A549 (cell line): ENCODE data around the gene ASB13. TPM values are rescaled to one million over a fixed set of nuclear protein-coding genes. Genes with fewer than 3 reads are reported as not detected.

Experiments
- CBX8 ChIP-seq: fragments of 200-600 bp; sonication (generic); IDR thresholded peaks from 2 replicates; pipeline ENCODE4 v1.6.1; 2016
- CHD2 ChIP-seq: fragments of 150-350 bp; IDR thresholded peaks from 2 replicates; pipeline ENCODE4 v1.6.1; 2014; ENCODE audit warnings: low read length; ENCODE audit not compliant: partially characterized antibody
- CTCF ChIP-seq: fragments of >200 bp; sonication (Bioruptor Twin); formaldehyde crosslinking; IDR thresholded peaks from 3 replicates; pipeline ENCODE4 v1.5.1; 2016
- EHF ChIP-seq: fragments of 250-450 bp; sonication (Bioruptor Pico); IDR thresholded peaks from 2 replicates; pipeline ENCODE4 v1.5.0; 2020; ENCODE audit warnings: mild to moderate bottlenecking
- EHMT2 ChIP-seq: fragments of 200-600 bp; sonication (generic); IDR thresholded peaks from 2 replicates; pipeline ENCODE4 v1.6.1; 2016; ENCODE audit warnings: antibody characterized with exemption, low read depth, mild to moderate bottlenecking, moderate library complexity
- ESRRA ChIP-seq: fragments of 150-350 bp; IDR thresholded peaks from 2 replicates; pipeline ENCODE4 v1.6.1; 2014; ENCODE audit warnings: mild to moderate bottlenecking, low read length, borderline replicate concordance
- FOSL2 ChIP-seq, 2 experiments: fragments of 450-650 bp in 1 of 2; fragments of >200 bp in 1 of 2; sonication (Bioruptor Twin) in 1 of 2; formaldehyde crosslinking; IDR thresholded peaks; 2 replicates each; pipeline versions ENCODE4 v1.5.0 to v1.6.1; 2016 to 2020; ENCODE audit warnings: mild to moderate bottlenecking in 1 of 2, moderate library complexity in 1 of 2
- FOXS1 ChIP-seq: fragments of 250-450 bp; sonication (Bioruptor Pico); IDR thresholded peaks from 2 replicates; pipeline ENCODE4 v1.5.0; 2020; ENCODE audit warnings: mild to moderate bottlenecking, moderate library complexity
- HDAC2 ChIP-seq: fragments of 200-600 bp; sonication (generic); IDR thresholded peaks from 2 replicates; pipeline ENCODE4 v1.6.1; 2016
- HEYL ChIP-seq: fragments of 250-450 bp; sonication (Bioruptor Pico); IDR thresholded peaks from 2 replicates; pipeline ENCODE4 v1.8.0; 2021; ENCODE audit warnings: mild to moderate bottlenecking, moderate library complexity
- HOXA7 ChIP-seq: fragments of 250-450 bp; sonication (Bioruptor Pico); IDR thresholded peaks from 2 replicates; pipeline ENCODE4 v1.5.0; 2020; ENCODE audit warnings: mild to moderate bottlenecking, moderate library complexity
- HOXB13 ChIP-seq: fragments of 250-450 bp; sonication (Bioruptor Pico); IDR thresholded peaks from 2 replicates; pipeline ENCODE4 v1.5.0; 2020; ENCODE audit warnings: low read depth, mild to moderate bottlenecking, moderate library complexity
- HOXB5 ChIP-seq: fragments of 250-450 bp; sonication (Bioruptor Pico); IDR thresholded peaks from 2 replicates; pipeline ENCODE4 v1.5.0; 2020; ENCODE audit warnings: mild to moderate bottlenecking, moderate library complexity
- JUN ChIP-seq, 2 experiments: fragments of >200 bp; sonication (Bioruptor Twin); formaldehyde crosslinking; IDR thresholded peaks; 2 replicates in 1 of 2; 3 replicates in 1 of 2; pipeline ENCODE4 v1.6.1; 2016 to 2017
- KDM1A ChIP-seq: fragments of 200-600 bp; sonication (generic); IDR thresholded peaks from 2 replicates; pipeline ENCODE4 v1.6.1; 2016; ENCODE audit warnings: low read depth, mild to moderate bottlenecking
- MAX ChIP-seq: IDR thresholded peaks from 2 replicates; pipeline ENCODE4 v1.6.1; 2012
- NPAS2 ChIP-seq: fragments of 250-450 bp; sonication (Bioruptor Pico); IDR thresholded peaks from 2 replicates; pipeline ENCODE4 v1.8.0; 2022; ENCODE audit warnings: mild to moderate bottlenecking, moderate library complexity, borderline replicate concordance
- POLR2A ChIP-seq: IDR thresholded peaks from 2 replicates; pipeline ENCODE4 v1.6.1; 2012; ENCODE audit warnings: mild to moderate bottlenecking, low read length
- RARB ChIP-seq: fragments of 250-450 bp; sonication (Bioruptor Pico); IDR thresholded peaks from 2 replicates; pipeline ENCODE4 v1.8.0; 2021; ENCODE audit warnings: mild to moderate bottlenecking, moderate library complexity
- RCOR1 ChIP-seq: fragments of 150-350 bp; IDR thresholded peaks from 2 replicates; pipeline ENCODE4 v1.6.1; 2014; ENCODE audit warnings: antibody characterized with exemption, low read length, low read depth
- REST ChIP-seq: fragments of 200-600 bp; sonication (generic); IDR thresholded peaks from 2 replicates; pipeline ENCODE4 v1.6.1; 2016; ENCODE audit warnings: antibody characterized with exemption, mild to moderate bottlenecking, moderate library complexity
- RNF2 ChIP-seq: fragments of 200-600 bp; sonication (generic); IDR thresholded peaks from 2 replicates; pipeline ENCODE4 v1.6.1; 2016; ENCODE audit warnings: low read depth, mild to moderate bottlenecking, antibody characterized with exemption, moderate library complexity, borderline replicate concordance
- TFCP2L1 ChIP-seq: fragments of 250-450 bp; sonication (Bioruptor Pico); IDR thresholded peaks from 2 replicates; pipeline ENCODE4 v1.5.0; 2021; ENCODE audit warnings: mild to moderate bottlenecking
- TP53 ChIP-seq: fragments of 250-450 bp; sonication (Bioruptor Pico); IDR thresholded peaks from 2 replicates; pipeline ENCODE4 v1.5.0; 2021; ENCODE audit warnings: mild to moderate bottlenecking, moderate library complexity
- ZFP36 ChIP-seq: fragments of 450-650 bp; IDR thresholded peaks from 2 replicates; pipeline ENCODE4 v1.6.1; 2014; ENCODE audit warnings: borderline replicate concordance; ENCODE audit not compliant: partially characterized antibody
- ZNF302 ChIP-seq: fragments of 250-450 bp; sonication (Bioruptor Pico); IDR thresholded peaks from 2 replicates; pipeline ENCODE4 v1.9.0; 2021; ENCODE audit warnings: inconsistent platforms, mild to moderate bottlenecking, moderate library complexity
- polyA plus RNA-seq, 4 experiments: library from polyadenylated mRNA; depleted of rRNA in 3 of 4; stranded (reverse); fragments of >200 nt; fragmentation: RNase III in 1 of 4; extraction: RNeasy Plus Mini Kit Qiagen cat#74134 plus additional on column Dnase treatment in 1 of 4; gene quantifications; 2 replicates in 3 of 4; 3 replicates in 1 of 4; pipeline ENCODE4 v1.2.3, GENCODE V29; 2011 to 2017
- TF ChIP-seq, protein P1 (sequence below): IDR thresholded peaks from 2 replicates; pipeline ENCODE4 v1.6.1; 2012; ENCODE audit warnings: low read depth, borderline replicate concordance
- TF ChIP-seq, protein P2 (sequence below): fragments of 250-450 bp; sonication (Bioruptor Pico); IDR thresholded peaks from 2 replicates; pipeline ENCODE4 v1.5.0; 2021; ENCODE audit warnings: mild to moderate bottlenecking, moderate library complexity, borderline replicate concordance

ASB13 gene
- polyA plus RNA-seq, 2 of the 4 experiments (the other 2 are of a cell fraction) = 10.9 to 12.9 TPM

DNA sequence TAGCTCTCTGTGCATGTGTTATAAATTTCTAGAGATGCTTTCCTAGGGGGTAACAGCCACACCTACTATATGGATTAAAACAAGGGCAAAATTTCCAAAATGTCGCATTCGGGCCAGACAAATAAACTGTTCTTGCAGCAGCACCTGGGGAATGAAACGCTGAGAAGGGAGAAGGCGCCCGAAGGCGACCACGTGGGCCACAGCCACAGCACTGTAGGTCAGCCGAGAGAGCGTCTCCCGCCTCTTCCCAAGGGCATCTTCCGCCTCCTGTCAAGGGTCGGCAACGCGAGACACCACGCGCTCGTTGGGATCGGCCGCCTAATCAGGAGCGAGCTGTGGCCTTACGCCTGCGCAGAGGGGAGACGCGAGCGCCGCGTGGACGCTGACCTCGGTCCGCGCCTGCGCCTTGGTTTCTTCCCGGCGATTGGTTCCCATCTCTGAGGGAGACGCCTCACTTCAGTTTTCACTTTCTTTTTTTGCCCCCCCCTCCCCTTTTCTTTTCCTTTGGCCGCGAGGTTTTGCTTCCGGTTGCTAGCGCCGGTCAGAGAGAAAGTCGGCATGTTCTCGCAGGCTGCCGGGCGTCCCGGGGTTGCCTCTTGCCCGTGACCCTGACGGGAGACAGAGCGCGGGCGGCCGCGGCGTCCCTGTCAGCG, 18.0 kb upstream of the ASB13 start, which contains the start of gene TASOR2 (continued):
- TF ChIP-seq EHMT2 (no peak), REST (peak; percentile 87), NPAS2 (CRISPR knock-in tag) (peak; percentile 44; the same call in 1 of the 2 replicates), CBX8 (no peak), HDAC2 (no peak), HOXB5 (CRISPR knock-in tag) (peak; percentile 97), FOXS1 (CRISPR knock-in tag) (peak; percentile 83), ESRRA (peak; percentile 65; the same call in 1 of the 2 replicates), TFCP2L1 (CRISPR knock-in tag) (peak; percentile 96), HOXB13 (peak; percentile 99), HOXA7 (CRISPR knock-in tag) (peak; percentile 70; the same call in 1 of the 2 replicates), CTCF (no peak), EHF (CRISPR knock-in tag) (peak; percentile 97), FOSL2 (IDR thresholded peaks at IDR 0.05) (no peak), FOSL2 (CRISPR knock-in tag; IDR thresholded peaks at IDR 0.05) (no peak), RNF2 (peak; percentile 98), MAX (peak; percentile 100), TP53 (CRISPR knock-in tag) (peak; percentile 95), KDM1A (no peak), CHD2 (peak; percentile 88), ZNF302 (CRISPR knock-in tag) (peak; percentile 96), RARB (peak; percentile 55; the same call in 1 of the 2 replicates), POLR2A (peak; percentile 77), RCOR1 (no peak), ZFP36 (no peak), JUN (IDR thresholded peaks at IDR 0.05) (peak in 1 of 2 experiments; percentile 85; a peak in 2 of 5 replicates), HEYL (CRISPR knock-in tag) (peak; percentile 80; the same call in 1 of the 2 replicates)
- TF ChIP-seq, protein P1, sequence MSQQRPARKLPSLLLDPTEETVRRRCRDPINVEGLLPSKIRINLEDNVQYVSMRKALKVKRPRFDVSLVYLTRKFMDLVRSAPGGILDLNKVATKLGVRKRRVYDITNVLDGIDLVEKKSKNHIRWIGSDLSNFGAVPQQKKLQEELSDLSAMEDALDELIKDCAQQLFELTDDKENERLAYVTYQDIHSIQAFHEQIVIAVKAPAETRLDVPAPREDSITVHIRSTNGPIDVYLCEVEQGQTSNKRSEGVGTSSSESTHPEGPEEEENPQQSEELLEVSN = peak; percentile 100
- TF ChIP-seq, protein P2, sequence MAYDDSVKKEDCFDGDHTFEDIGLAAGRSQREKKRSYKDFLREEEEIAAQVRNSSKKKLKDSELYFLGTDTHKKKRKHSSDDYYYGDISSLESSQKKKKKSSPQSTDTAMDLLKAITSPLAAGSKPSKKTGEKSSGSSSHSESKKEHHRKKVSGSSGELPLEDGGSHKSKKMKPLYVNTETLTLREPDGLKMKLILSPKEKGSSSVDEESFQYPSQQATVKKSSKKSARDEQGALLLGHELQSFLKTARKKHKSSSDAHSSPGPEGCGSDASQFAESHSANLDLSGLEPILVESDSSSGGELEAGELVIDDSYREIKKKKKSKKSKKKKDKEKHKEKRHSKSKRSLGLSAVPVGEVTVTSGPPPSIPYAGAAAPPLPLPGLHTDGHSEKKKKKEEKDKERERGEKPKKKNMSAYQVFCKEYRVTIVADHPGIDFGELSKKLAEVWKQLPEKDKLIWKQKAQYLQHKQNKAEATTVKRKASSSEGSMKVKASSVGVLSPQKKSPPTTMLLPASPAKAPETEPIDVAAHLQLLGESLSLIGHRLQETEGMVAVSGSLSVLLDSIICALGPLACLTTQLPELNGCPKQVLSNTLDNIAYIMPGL (CRISPR knock-in tag) = 0 out of 2 replicates have a peak, but pooled peaks have one; percentile 27
- TF ChIP-seq, all 56 proteins: peak for 27
